Lung microvascular endothelial cell (primary cell): ENCODE measurements around the gene DACT2. TPM values are rescaled to one million over a fixed set of nuclear protein-coding genes. Genes with fewer than 3 reads are reported as not detected.
"Not testable (repeated sequence)": the region's sequence is repeated elsewhere in the genome, so short reads cannot be mapped to it uniquely, and the experiment has no call there.

Experiments
- DNase-seq, 2 donors: peaks; one replicate each; pipeline versions ENCODE4 v3.0.0 to v3.0.0-alpha.2; 2010; ENCODE audit warnings: low read depth in 2 of 2
- total RNA-seq: library from RNA; depleted of rRNA; stranded (reverse); fragments of >200 nt; gene quantifications from 2 replicates; pipeline ENCODE4 v1.2.1, GENCODE V29; 2014

DACT2 gene
- total RNA-seq = not detected in 2 replicates

- no peak for DNase-seq
Observed at GRCh38 chr6:168319279-168320111, at the start of gene DACT2. TSS of gene DACT2 (minus strand) at chr6:168319777. CDS start at chr6:168319633, 144 bp downstream.

- no peak for DNase-seq
Observed at GRCh38 chr6:168368936-168369335, 49.4 kb upstream of the DACT2 start.

- no peak for DNase-seq
Observed at GRCh38 chr6:168368066-168368820, 48.7 kb upstream of the DACT2 start.

- no peak for DNase-seq
Observed at GRCh38 chr6:168367285-168367751, 47.7 kb upstream of the DACT2 start.

GRCh38 chr6:168366473-168366872 is 46.9 kb upstream of the DACT2 start:
- no peak for DNase-seq

- no peak for DNase-seq
Observed at GRCh38 chr6:168365422-168366165, 46.0 kb upstream of the DACT2 start.

- no peak for DNase-seq
Observed at GRCh38 chr6:168364793-168365421, 45.3 kb upstream of the DACT2 start.

GRCh38 chr6:168363811-168364792 is 44.5 kb upstream of the DACT2 start:
- DNase-seq = no peak

GRCh38 chr6:168363302-168363701 is 43.7 kb upstream of the DACT2 start:
- no peak for DNase-seq

- DNase-seq = no peak
Observed at GRCh38 chr6:168362276-168362990, 42.9 kb upstream of the DACT2 start.

- no peak for DNase-seq
Observed at GRCh38 chr6:168361766-168362165, 42.2 kb upstream of the DACT2 start.

GRCh38 chr6:168359794-168360193 is 40.2 kb upstream of the DACT2 start:
- DNase-seq = no peak

- no peak for DNase-seq
Observed at GRCh38 chr6:168358842-168359420, 39.4 kb upstream of the DACT2 start.

- not testable (repeated sequence) for DNase-seq
Observed at GRCh38 chr6:168356872-168357271, 37.3 kb upstream of the DACT2 start.

- DNase-seq = peak in 1 of 2 donors; percentile 18
Observed at GRCh38 chr6:168355716-168356522, 36.3 kb upstream of the DACT2 start.

GRCh38 chr6:168354338-168354737 is 34.8 kb upstream of the DACT2 start:
- DNase-seq = no peak

GRCh38 chr6:168353041-168353440 is 33.5 kb upstream of the DACT2 start:
- no peak for DNase-seq

- no peak for DNase-seq
Observed at GRCh38 chr6:168352096-168352495, 32.5 kb upstream of the DACT2 start.
